ENCODE results near the gene ANKRD9.

ANKRD9 gene

GRCh38 chr14:102479777-102480176 is 29.8 kb downstream of the ANKRD9 start:
- H3K4me3 ChIP-seq (replicated peaks; ENCODE audit: low read depth, low read length), result no peak overlapping the region
- no peaks in the 10 kb centered on the region for H3K36me3 ChIP-seq (ENCODE audit: control insufficient read depth, insufficient read depth, low read length)
- H3K27me3 ChIP-seq (replicated peaks; ENCODE audit: control insufficient read depth, insufficient read depth, low read length), result no peaks in the 10 kb centered on the region
- TF ChIP-seq CTCF (IDR thresholded peaks at IDR 0.05; ENCODE audit: insufficient read depth, low read length, poor library complexity, severe bottlenecking), result no peak
- DNase-seq (ENCODE audit: extremely low read depth, insufficient read length), result no peak

GRCh38 chr14:102479107-102479506 is 30.5 kb downstream of the ANKRD9 start:
- no peak overlapping the region for H3K4me3 ChIP-seq (replicated peaks; ENCODE audit: low read depth, low read length)
- DNase-seq (ENCODE audit: extremely low read depth, insufficient read length), result no peak

GRCh38 chr14:102474934-102475333 is 34.6 kb downstream of the ANKRD9 start:
- no peak for DNase-seq (ENCODE audit: extremely low read depth, insufficient read length)
- H3K4me3 ChIP-seq (replicated peaks; ENCODE audit: low read depth, low read length), result no peak overlapping the region
- H3K27me3 ChIP-seq (replicated peaks; ENCODE audit: control insufficient read depth, insufficient read depth, low read length), result no peaks in the 10 kb centered on the region
- no peak for TF ChIP-seq CTCF (IDR thresholded peaks at IDR 0.05; ENCODE audit: insufficient read depth, low read length, poor library complexity, severe bottlenecking)
- peaks cover 3% of the 10 kb centered on the region; the same call in 1 of the 2 replicates for H3K36me3 ChIP-seq (ENCODE audit: control insufficient read depth, insufficient read depth, low read length)

More at GRCh38 chr14:102479107-102479506, 30.5 kb downstream of the ANKRD9 start:
- TF ChIP-seq CTCF (IDR thresholded peaks at IDR 0.05; ENCODE audit: insufficient read depth, low read length, poor library complexity, severe bottlenecking), result no peak
- H3K36me3 ChIP-seq (ENCODE audit: control insufficient read depth, insufficient read depth, low read length), result no peaks in the 10 kb centered on the region
- H3K27me3 ChIP-seq (replicated peaks; ENCODE audit: control insufficient read depth, insufficient read depth, low read length), result no peaks in the 10 kb centered on the region

GRCh38 chr14:102473559-102473958 is 36.0 kb downstream of the ANKRD9 start:
- no peak for TF ChIP-seq CTCF (IDR thresholded peaks at IDR 0.05; ENCODE audit: insufficient read depth, low read length, poor library complexity, severe bottlenecking)
- H3K27me3 ChIP-seq (replicated peaks; ENCODE audit: control insufficient read depth, insufficient read depth, low read length), result no peaks in the 10 kb centered on the region
- no peak overlapping the region for H3K4me3 ChIP-seq (replicated peaks; ENCODE audit: low read depth, low read length)
- DNase-seq (ENCODE audit: extremely low read depth, insufficient read length), result no peak
- peaks cover 3% of the 10 kb centered on the region; the same call in 1 of the 2 replicates for H3K36me3 ChIP-seq (ENCODE audit: control insufficient read depth, insufficient read depth, low read length)

- no peak for DNase-seq (ENCODE audit: extremely low read depth, insufficient read length)
- Histone ChIP-seq H3K27me3 (replicated peaks; ENCODE audit: control insufficient read depth, insufficient read depth, low read length) (no peaks in the 10 kb centered on the region), H3K4me3 (replicated peaks; ENCODE audit: low read depth, low read length) (no peak overlapping the region), H3K36me3 (ENCODE audit: control insufficient read depth, insufficient read depth, low read length) (peaks cover 3% of the 10 kb centered on the region; the same call in 1 of the 2 replicates)
- no peak for TF ChIP-seq CTCF (IDR thresholded peaks at IDR 0.05; ENCODE audit: insufficient read depth, low read length, poor library complexity, severe bottlenecking)
Measured at GRCh38 chr14:102472791-102473150, 36.8 kb downstream of the ANKRD9 start.

Data from GM06990 (cell line).